Trophoblast cell (in vitro differentiated cells and primary cell): ENCODE data around the gene FASTKD3.

ENCODE experiments used
- DNase-seq, 2 donors: peaks; one replicate each; pipeline ENCODE4 v3.0.0-alpha.2; 2016
- H2AFZ ChIP-seq: 2 replicates; pipeline ENCODE4 v1.6.1; 2013; ENCODE audit warnings: low read length, moderate library complexity, mild to moderate bottlenecking; ENCODE audit not compliant: insufficient read depth, poor library complexity
- H2AK5ac ChIP-seq: 2 replicates; pipeline ENCODE4 v1.6.1; 2013; ENCODE audit warnings: mild to moderate bottlenecking, low read length
- H2BK120ac ChIP-seq: 2 replicates; pipeline ENCODE4 v1.6.1; 2013; ENCODE audit warnings: low read length, mild to moderate bottlenecking, moderate library complexity; ENCODE audit not compliant: insufficient read depth, poor library complexity
- H2BK12ac ChIP-seq: 2 replicates; pipeline ENCODE4 v1.6.1; 2013; ENCODE audit warnings: mild to moderate bottlenecking, low read length, moderate library complexity
- H2BK5ac ChIP-seq: 2 replicates; pipeline ENCODE4 v1.6.1; 2013; ENCODE audit warnings: low read length, low read depth, moderate library complexity, mild to moderate bottlenecking; ENCODE audit not compliant: poor library complexity
- H3K14ac ChIP-seq: 2 replicates; pipeline ENCODE4 v1.6.1; 2013; ENCODE audit warnings: mild to moderate bottlenecking, low read length
- H3K18ac ChIP-seq: 2 replicates; pipeline ENCODE4 v1.6.1; 2013; ENCODE audit warnings: mild to moderate bottlenecking, low read length
- H3K23ac ChIP-seq: 2 replicates; pipeline ENCODE4 v1.6.1; 2013; ENCODE audit warnings: low read length
- H3K27ac ChIP-seq: 2 replicates; pipeline ENCODE4 v1.5.1; 2013; ENCODE audit warnings: low read depth, mild to moderate bottlenecking, inconsistent platforms, low read length, moderate library complexity
- H3K27me3 ChIP-seq: 2 replicates; pipeline ENCODE4 v1.6.1; 2013; ENCODE audit warnings: inconsistent platforms, mild to moderate bottlenecking, low read length, moderate library complexity; ENCODE audit not compliant: insufficient read depth
- H3K36me3 ChIP-seq, 2 experiments: 1 replicate in 1 of 2; 2 replicates in 1 of 2; pipeline ENCODE4 v1.6.1; 2013; ENCODE audit warnings: low read length in 2 of 2, mild to moderate bottlenecking in 2 of 2, moderate library complexity in 1 of 2; ENCODE audit not compliant: insufficient read depth in 2 of 2, control insufficient read depth in 1 of 2
- H3K4ac ChIP-seq: 2 replicates; pipeline ENCODE4 v1.6.1; 2013; ENCODE audit warnings: low read depth, mild to moderate bottlenecking, low read length, moderate library complexity
- H3K4me1 ChIP-seq, 2 experiments: 1 replicate in 1 of 2; 2 replicates in 1 of 2; pipeline ENCODE4 v1.6.1; 2013; ENCODE audit warnings: low read length in 2 of 2, mild to moderate bottlenecking in 2 of 2, moderate library complexity in 1 of 2; ENCODE audit not compliant: insufficient read depth in 2 of 2, control insufficient read depth in 1 of 2
- H3K4me2 ChIP-seq: 2 replicates; pipeline ENCODE4 v1.6.1; 2013; ENCODE audit warnings: inconsistent platforms, mild to moderate bottlenecking, low read length, moderate library complexity
- H3K4me3 ChIP-seq: 2 replicates; pipeline ENCODE4 v1.5.1; 2013; ENCODE audit warnings: mild to moderate bottlenecking, low read depth, low read length, inconsistent platforms
- H3K79me1 ChIP-seq: one replicate; pipeline ENCODE4 v1.6.1; 2013; ENCODE audit warnings: low read length
- H3K79me2 ChIP-seq: 2 replicates; pipeline ENCODE4 v1.6.1; 2013; ENCODE audit warnings: low read length, mild to moderate bottlenecking; ENCODE audit not compliant: control insufficient read depth, insufficient read depth, poor library complexity
- H3K9ac ChIP-seq: 2 replicates; pipeline ENCODE4 v1.6.1; 2013; ENCODE audit warnings: mild to moderate bottlenecking, low read length
- H3K9me3 ChIP-seq: 2 replicates; pipeline ENCODE4 v1.6.1; 2013; ENCODE audit warnings: low read depth, mild to moderate bottlenecking, control low read depth, inconsistent platforms, low read length; ENCODE audit not compliant: insufficient read depth
- H4K12ac ChIP-seq: 2 replicates; pipeline ENCODE4 v1.6.1; 2013; ENCODE audit warnings: low read depth, mild to moderate bottlenecking, low read length, moderate library complexity
- H4K8ac ChIP-seq: 2 replicates; pipeline ENCODE4 v1.6.1; 2013; ENCODE audit warnings: low read depth, mild to moderate bottlenecking, low read length, moderate library complexity
- H4K91ac ChIP-seq: one replicate; pipeline ENCODE4 v1.6.1; 2013; ENCODE audit warnings: low read depth, mild to moderate bottlenecking, low read length, moderate library complexity
- WGBS: extraction: QIAGEN DNeasy Blood & Tissue Kit; methylation state at CpG from one replicate; pipeline ENCODE4 v1.1.7; 2013; ENCODE audit warnings: missing lambda C conversion rate; ENCODE audit not compliant: insufficient read length, insufficient coverage; ENCODE audit errors: extremely low coverage; 5-methylcytosine and 5-hydroxymethylcytosine counted together

FASTKD3 gene

DNA sequence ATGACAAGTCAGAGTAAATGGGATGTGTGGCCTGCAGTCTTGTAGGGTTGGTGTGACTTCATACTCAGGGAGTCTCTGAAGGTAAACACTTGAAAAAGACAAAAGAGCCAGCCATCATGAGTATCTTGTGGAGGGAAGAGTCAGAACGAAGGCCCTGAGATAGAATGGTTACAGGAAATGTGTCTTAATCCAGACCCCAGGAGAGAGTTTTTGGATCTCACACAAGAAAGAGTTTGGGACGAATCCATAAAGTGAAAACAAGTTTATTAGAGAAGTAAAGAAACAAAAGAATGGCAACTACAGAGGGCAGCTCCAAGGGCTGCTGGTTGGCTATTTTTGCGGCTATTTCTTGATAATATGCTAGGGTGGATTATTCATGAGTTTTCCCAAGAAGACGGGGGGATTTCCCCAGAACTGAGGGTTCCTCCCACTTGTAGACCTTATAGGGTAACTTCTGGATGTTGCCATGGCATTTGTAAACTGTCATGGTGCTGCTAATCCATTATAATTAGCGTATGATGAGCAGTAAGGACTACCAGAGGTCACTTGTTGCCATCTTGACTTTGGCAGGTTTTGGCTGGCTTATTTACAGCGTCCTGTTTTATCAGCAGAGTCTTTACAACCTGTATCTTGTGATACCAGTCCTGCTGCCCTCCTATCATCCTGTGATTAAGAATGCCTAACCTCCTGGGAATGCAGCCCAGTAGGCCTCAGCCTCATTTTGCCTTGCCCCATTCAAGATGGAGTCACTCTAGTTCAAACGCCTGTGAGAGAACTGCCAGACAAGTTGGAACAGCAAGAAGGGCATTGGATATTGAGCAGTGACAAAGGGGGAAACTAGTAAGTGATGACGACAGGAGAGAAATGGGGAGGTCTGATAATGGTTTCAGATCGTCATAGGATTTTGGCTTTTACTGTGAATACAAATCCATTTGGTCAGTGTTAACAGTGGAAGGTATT lies 34.1 kb upstream of the FASTKD3 start:
- Histone ChIP-seq H3K27me3 (no peaks in the 10 kb centered on the region), H2AFZ (no peak overlapping the region), H3K4me2 (no peak overlapping the region), H3K79me1 (no peaks in the 10 kb centered on the region), H3K4ac (no peak overlapping the region), H3K4me3 (no peak overlapping the region), H3K23ac (no peak overlapping the region), H3K36me3 (peaks cover 8 to 20% of the 10 kb centered on the region in 2 experiments), H3K9me3 (no peaks in the 10 kb centered on the region), H3K4me1 (no peaks in the 10 kb centered on the region), H3K14ac (no peak overlapping the region), H3K27ac (no peak overlapping the region), H3K18ac (no peak overlapping the region), H3K9ac (no peak overlapping the region), H2BK120ac (no peak overlapping the region), H2BK12ac (no peak overlapping the region), H4K91ac (no peak overlapping the region), H3K79me2 (no peaks in the 10 kb centered on the region), H4K12ac (no peak overlapping the region), H2BK5ac (no peak overlapping the region), H4K8ac (no peak overlapping the region), H2AK5ac (no peak overlapping the region)
- no peak for DNase-seq
- no CpG with 5 or more reads among the region's 9 CpGs for WGBS

GRCh38 chr5:7902201-7902600 lies 33.4 kb upstream of the FASTKD3 start:
- Histone ChIP-seq H3K27ac (no peak overlapping the region), H3K9ac (no peak overlapping the region), H3K4me2 (no peak overlapping the region), H3K79me2 (no peaks in the 10 kb centered on the region), H3K14ac (no peak overlapping the region), H2BK12ac (no peak overlapping the region), H3K27me3 (no peaks in the 10 kb centered on the region), H2BK120ac (no peak overlapping the region), H2AK5ac (no peak overlapping the region), H3K36me3 (peaks cover 8 to 20% of the 10 kb centered on the region in 2 experiments), H3K79me1 (no peaks in the 10 kb centered on the region), H4K91ac (no peak overlapping the region), H3K4ac (no peak overlapping the region), H3K23ac (no peak overlapping the region), H2AFZ (no peak overlapping the region), H3K18ac (no peak overlapping the region), H3K4me1 (no peaks in the 10 kb centered on the region), H3K4me3 (no peak overlapping the region), H2BK5ac (no peak overlapping the region), H4K12ac (no peak overlapping the region), H3K9me3 (no peaks in the 10 kb centered on the region), H4K8ac (no peak overlapping the region)
- WGBS, result no CpG with 5 or more reads among the region's 3 CpGs
- DNase-seq, result no peak

DNA sequence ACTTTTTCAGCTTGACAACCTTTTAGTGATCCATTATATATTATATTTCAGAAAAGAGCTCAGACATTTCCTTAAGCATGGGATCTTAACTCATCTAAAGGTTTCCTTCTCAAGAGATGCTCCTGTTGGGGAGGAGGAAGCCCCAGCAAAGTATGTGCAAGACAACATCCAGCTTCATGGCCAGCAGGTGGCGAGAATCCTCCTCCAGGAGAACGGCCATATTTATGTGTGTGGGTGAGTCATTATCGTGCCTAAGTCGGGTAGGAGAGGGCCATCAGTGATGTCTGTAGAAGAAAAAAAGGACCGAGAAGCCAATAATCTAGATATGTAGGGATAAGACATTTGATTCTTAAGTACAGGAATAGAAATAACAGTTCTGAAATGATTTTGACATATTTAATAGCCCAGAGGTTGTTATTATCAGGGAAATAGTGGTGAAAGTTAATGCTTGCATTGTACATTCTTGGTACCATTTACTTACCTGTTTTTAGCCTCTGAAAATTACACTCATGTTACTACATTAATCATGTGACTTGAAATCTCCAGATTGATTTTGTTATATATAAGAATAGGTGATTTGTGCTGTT lies 28.3 kb upstream of the FASTKD3 start:
- peak; percentile 11 to 27 for DNase-seq
- Histone ChIP-seq H3K27ac (no peak overlapping the region), H3K14ac (no peak overlapping the region), H3K4me2 (no peak overlapping the region), H3K36me3 (peaks cover 15 to 28% of the 10 kb centered on the region in 2 experiments), H3K4me3 (no peak overlapping the region), H3K9me3 (no peaks in the 10 kb centered on the region), H3K9ac (no peak overlapping the region), H2BK120ac (no peak overlapping the region), H3K27me3 (no peaks in the 10 kb centered on the region), H3K18ac (no peak overlapping the region), H3K23ac (no peak overlapping the region), H4K91ac (no peak overlapping the region), H2AK5ac (no peak overlapping the region), H2AFZ (no peak overlapping the region), H3K4ac (no peak overlapping the region), H3K79me1 (no peaks in the 10 kb centered on the region), H3K79me2 (no peaks in the 10 kb centered on the region), H2BK12ac (no peak overlapping the region), H4K12ac (no peak overlapping the region), H3K4me1 (no peaks in the 10 kb centered on the region), H2BK5ac (no peak overlapping the region), H4K8ac (no peak overlapping the region)
- no CpG with 5 or more reads among the region's 5 CpGs for WGBS

DNA sequence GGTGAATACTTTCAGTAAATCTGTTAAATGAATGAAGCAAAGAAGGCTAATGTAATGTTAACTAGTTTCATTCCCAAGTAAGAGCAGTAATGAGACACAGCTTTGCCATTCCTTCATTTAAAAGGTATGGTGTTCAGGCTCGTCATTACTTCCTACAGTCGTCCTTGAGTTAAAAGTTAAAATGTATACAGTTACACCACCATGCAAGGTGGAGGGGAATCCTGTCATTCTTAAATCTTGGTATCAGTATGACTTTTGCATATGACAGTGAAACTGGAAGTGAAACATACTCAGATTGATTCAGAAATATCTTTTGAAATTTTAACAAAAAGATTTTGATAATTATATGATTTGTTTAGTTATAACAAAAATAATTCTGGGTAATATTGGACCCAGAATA lies 26.0 kb upstream of the FASTKD3 start:
- no peaks in the 10 kb centered on the region for H3K79me1 ChIP-seq
- no peaks in the 10 kb centered on the region for H3K27me3 ChIP-seq
- H3K4me1 ChIP-seq, result no peaks in the 10 kb centered on the region
- H2AK5ac ChIP-seq, result no peak overlapping the region
- no peak overlapping the region for H4K12ac ChIP-seq
- no peak overlapping the region for H4K91ac ChIP-seq
- H3K79me2 ChIP-seq, result no peaks in the 10 kb centered on the region
- no peak overlapping the region for H3K23ac ChIP-seq
- no peak overlapping the region for H3K18ac ChIP-seq
- H3K4me3 ChIP-seq, result no peak overlapping the region
- H2BK120ac ChIP-seq, result no peak overlapping the region
- H3K9ac ChIP-seq, result no peak overlapping the region
- peaks cover 19 to 31% of the 10 kb centered on the region in 2 experiments for H3K36me3 ChIP-seq
- H4K8ac ChIP-seq, result no peak overlapping the region
- H3K27ac ChIP-seq, result no peak overlapping the region
- H2BK5ac ChIP-seq, result no peak overlapping the region
- no peak overlapping the region for H3K4ac ChIP-seq
- H3K4me2 ChIP-seq, result no peak overlapping the region
- DNase-seq, result no peak
- WGBS, result no CpG with 5 or more reads among the region's 2 CpGs
- no peak overlapping the region for H2BK12ac ChIP-seq
- H2AFZ ChIP-seq, result no peak overlapping the region
- H3K14ac ChIP-seq, result no peak overlapping the region
- no peaks in the 10 kb centered on the region for H3K9me3 ChIP-seq
